SJCRH30 (cell line): ENCODE measurements around the gene UGT1A8. TPM values are rescaled to one million over a fixed set of nuclear protein-coding genes. Genes with fewer than 3 reads are reported as not detected.

Source experiments
- DNase-seq, 2 experiments: peaks; one replicate each; pipeline ENCODE4 v3.0.0-alpha.2; 2015 to 2020
- H3K27ac ChIP-seq: fragments of 250-450 bp; sonication (Bioruptor Pico); 2 replicates; pipeline ENCODE4 v1.5.1; 2020; ENCODE audit warnings: mild to moderate bottlenecking, moderate library complexity
- H3K27me3 ChIP-seq: fragments of 250-450 bp; sonication (Bioruptor Pico); 2 replicates; pipeline ENCODE4 v1.5.1; 2020; ENCODE audit warnings: mild to moderate bottlenecking, moderate library complexity
- H3K36me3 ChIP-seq: fragments of 250-450 bp; sonication (Bioruptor Pico); 2 replicates; pipeline ENCODE4 v1.5.1; 2020; ENCODE audit warnings: mild to moderate bottlenecking, moderate library complexity
- H3K4me1 ChIP-seq: fragments of 250-450 bp; sonication (Bioruptor Pico); 2 replicates; pipeline ENCODE4 v1.5.1; 2020; ENCODE audit warnings: mild to moderate bottlenecking, moderate library complexity
- H3K4me3 ChIP-seq: fragments of 250-450 bp; sonication (Bioruptor Pico); 2 replicates; pipeline ENCODE4 v1.5.1; 2020; ENCODE audit warnings: mild to moderate bottlenecking, moderate library complexity
- H3K9me3 ChIP-seq: fragments of 250-450 bp; sonication (Bioruptor Pico); replicated peaks from 2 replicates; pipeline ENCODE4 v1.5.1; 2020; ENCODE audit warnings: mild to moderate bottlenecking, moderate library complexity
- total RNA-seq: library from RNA; depleted of rRNA; stranded (reverse); fragments of >200 nt; shearing (Covaris generic); gene quantifications from 2 replicates; pipeline ENCODE4 v1.2.3, GENCODE V29; 2014

UGT1A8 gene
- total RNA-seq, 1 experiment from 2014 or later: not detected

DNA sequence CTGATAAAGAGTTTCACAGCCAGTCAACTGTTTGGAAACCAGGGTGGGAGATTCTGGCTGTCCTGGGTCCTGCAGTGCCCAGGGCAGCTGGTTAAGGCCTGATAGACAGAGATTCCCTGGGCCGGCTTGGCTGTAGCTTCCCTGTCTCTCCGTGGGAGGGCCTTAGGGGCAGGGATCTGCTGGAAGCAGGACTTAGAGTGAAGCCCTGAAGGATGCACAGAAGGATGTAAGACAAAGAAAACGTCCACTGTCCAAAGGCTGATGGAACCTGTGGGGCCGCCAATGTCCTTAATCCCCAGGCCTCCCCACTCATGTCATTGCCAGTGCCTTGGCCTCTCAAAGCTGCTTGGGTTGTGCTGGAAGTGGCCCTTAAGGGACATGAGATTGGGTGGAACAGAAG lies 193.7 kb downstream of the UGT1A8 start:
- no peak overlapping the region for H3K4me3 ChIP-seq
- no peak overlapping the region for H3K27ac ChIP-seq
- no peaks in the 10 kb centered on the region for H3K36me3 ChIP-seq
- no peaks in the 10 kb centered on the region; the same call in 1 of the 2 replicates for H3K27me3 ChIP-seq
- DNase-seq: peak in 1 of 2 experiments; percentile 0
- H3K4me1 ChIP-seq: no peaks in the 10 kb centered on the region
- no peaks in the 10 kb centered on the region; the same call in 1 of the 2 replicates for H3K9me3 ChIP-seq

DNA sequence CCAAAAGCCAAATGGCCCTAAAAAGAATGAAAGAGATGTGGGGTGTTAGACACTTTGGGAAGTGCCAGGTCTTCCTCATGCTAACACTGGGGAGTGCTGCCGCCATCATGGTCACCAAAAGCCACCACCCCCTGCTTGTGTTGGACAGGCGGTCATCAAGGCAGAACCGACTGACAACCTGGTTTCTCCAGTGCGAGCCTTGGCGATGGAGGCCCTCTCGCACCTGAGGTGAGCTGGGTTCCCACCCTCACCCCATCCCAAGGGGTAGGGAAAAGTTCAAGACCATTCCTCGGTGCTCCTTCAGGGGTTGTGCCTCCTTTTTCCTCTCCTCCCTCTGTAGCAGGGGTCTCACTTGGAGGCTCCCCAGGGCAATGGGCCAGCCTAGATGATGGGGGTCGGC lies 194.3 kb downstream of the UGT1A8 start:
- H3K9me3 ChIP-seq: no peaks in the 10 kb centered on the region; the same call in 1 of the 2 replicates
- no peaks in the 10 kb centered on the region for H3K36me3 ChIP-seq
- no peaks in the 10 kb centered on the region; the same call in 1 of the 2 replicates for H3K27me3 ChIP-seq
- no peak overlapping the region for H3K27ac ChIP-seq
- no peak overlapping the region for H3K4me3 ChIP-seq
- no peak for DNase-seq
- peaks cover 3% of the 10 kb centered on the region; the same call in 1 of the 2 replicates for H3K4me1 ChIP-seq

DNA sequence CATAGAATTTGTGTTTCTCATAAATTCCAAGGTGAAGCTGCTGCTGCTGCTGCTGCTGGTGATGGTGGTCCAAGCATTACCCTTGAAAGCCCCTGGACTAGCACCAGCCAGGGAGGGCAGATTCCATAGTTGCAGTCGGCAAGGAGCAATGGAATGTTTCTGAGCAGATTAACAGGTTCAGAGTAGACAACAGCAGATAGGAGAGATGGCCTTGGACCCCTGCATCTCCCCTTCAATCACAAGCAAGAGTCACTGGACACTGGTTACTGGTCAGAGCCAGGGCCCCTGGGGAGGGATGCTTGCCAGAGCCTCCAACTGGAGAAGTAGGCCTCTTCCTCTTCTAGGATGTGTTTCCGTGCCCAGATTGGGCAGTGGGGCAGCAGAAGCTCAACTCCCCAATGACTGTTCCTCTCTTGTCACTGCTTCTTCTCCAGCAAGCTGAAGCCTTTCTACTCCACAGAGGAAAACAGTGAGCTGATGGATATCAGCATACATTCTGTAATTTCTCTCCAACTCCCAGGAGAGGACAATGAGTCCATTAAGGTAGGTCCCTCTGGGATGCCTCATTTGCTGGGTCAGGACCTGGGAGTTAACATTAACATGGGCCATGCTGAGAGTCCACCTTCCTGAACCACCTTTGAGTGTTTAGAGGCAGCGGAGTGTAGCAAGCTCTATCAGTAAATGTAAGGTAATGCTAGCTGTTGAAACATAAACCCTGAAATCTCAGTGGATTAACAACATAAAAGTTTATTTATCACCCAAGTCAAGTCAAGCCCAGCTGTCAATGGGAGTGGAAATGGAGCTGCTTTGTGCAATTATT lies 196.0 kb downstream of the UGT1A8 start:
- no peak overlapping the region for H3K27ac ChIP-seq
- H3K27me3 ChIP-seq: no peaks in the 10 kb centered on the region; the same call in 1 of the 2 replicates
- peaks cover 3% of the 10 kb centered on the region; the same call in 1 of the 2 replicates for H3K4me1 ChIP-seq
- no peaks in the 10 kb centered on the region for H3K36me3 ChIP-seq
- no peaks in the 10 kb centered on the region for H3K9me3 ChIP-seq
- no peak overlapping the region for H3K4me3 ChIP-seq
- no peak for DNase-seq

DNA sequence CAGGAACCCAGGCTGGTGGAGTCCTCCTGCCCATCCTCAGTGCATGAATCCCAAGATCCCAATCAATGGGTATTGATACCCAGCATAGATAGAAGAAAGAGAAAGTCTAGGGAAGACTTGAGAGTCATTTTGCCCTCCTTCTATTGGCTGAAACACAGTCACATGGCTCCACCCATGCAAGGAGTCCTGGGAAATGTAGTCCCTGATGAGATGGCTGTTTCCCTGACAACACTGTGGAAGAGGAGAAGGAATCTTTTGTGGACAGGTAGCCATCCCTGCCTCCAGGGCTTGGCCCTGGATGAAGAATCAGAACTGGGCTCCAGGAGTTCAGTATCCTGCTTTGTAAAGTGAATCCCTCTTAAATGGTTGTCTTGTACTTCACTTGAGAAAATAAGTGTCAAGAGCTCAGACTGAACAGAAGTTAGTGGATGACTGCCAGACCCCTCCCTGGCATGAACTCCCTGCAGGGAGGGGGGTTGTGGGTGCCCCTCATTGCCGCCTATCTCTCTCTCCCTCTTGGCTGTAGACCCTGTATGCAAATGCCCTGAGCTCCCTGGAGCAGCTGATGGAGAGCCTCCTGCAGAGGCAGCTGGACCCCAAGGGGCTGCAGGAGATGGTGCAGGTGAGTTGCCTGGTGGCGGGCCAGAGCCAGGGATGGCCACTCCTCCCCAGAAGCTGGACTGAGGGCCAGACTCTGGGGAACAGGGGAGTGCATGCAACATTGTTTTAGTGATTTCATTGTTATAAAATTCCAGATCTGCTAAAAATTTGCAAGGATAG lies 196.8 kb downstream of the UGT1A8 start:
- no peak for DNase-seq
- no peaks in the 10 kb centered on the region for H3K9me3 ChIP-seq
- H3K27ac ChIP-seq: no peak overlapping the region
- peaks cover 3% of the 10 kb centered on the region; the same call in 1 of the 2 replicates for H3K4me1 ChIP-seq
- H3K36me3 ChIP-seq: no peaks in the 10 kb centered on the region
- no peaks in the 10 kb centered on the region; the same call in 1 of the 2 replicates for H3K27me3 ChIP-seq
- no peak overlapping the region for H3K4me3 ChIP-seq

DNA sequence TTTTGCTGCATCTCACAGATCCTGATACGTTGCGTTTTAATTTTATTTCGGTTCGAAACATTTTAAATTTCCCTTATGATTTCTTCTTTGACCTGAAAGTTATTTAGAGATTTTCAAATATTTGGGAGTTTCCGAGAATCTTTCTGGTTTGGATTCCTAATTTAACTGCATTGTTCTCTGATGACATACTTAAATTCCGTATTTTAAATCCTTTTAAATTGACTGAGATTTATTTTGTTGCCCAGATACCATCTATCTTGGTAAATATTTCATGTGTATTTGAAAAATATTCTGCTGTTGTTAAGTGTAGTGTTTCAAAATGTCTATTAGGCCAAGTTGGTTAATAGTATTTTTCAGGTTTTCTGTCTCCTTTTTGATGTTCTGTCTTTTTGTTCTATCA lies 198.4 kb downstream of the UGT1A8 start:
- Histone ChIP-seq H3K27ac (no peak overlapping the region), H3K9me3 (no peaks in the 10 kb centered on the region), H3K4me3 (no peak overlapping the region), H3K4me1 (peaks cover 3% of the 10 kb centered on the region; the same call in 1 of the 2 replicates), H3K36me3 (no peaks in the 10 kb centered on the region), H3K27me3 (no peaks in the 10 kb centered on the region; the same call in 1 of the 2 replicates)
- DNase-seq: no peak

DNA sequence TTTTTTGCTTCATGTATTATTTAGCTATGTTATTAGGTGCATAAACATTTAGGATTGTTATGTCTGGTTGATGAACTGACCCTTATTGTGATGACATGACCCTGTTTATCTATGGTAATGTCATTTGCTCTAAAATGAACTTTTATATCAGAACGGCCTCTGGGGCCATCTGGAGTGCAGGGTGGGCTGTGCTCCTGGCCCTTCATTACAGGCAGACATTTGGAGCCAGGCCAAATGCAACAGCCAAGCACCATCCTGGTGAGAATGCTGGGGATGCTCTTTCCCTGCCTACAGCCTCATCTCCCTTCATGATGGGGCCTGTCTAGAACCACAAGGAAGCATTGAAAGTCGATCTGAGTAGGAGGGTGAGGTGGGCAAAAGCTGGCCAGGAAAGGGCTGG lies 198.9 kb downstream of the UGT1A8 start:
- no peaks in the 10 kb centered on the region for H3K9me3 ChIP-seq
- no peak overlapping the region for H3K27ac ChIP-seq
- no peaks in the 10 kb centered on the region; the same call in 1 of the 2 replicates for H3K27me3 ChIP-seq
- peak in 1 of 2 experiments; percentile 21 for DNase-seq
- no peaks in the 10 kb centered on the region for H3K36me3 ChIP-seq
- H3K4me1 ChIP-seq: peaks cover 3% of the 10 kb centered on the region; the same call in 1 of the 2 replicates
- no peak overlapping the region for H3K4me3 ChIP-seq

DNA sequence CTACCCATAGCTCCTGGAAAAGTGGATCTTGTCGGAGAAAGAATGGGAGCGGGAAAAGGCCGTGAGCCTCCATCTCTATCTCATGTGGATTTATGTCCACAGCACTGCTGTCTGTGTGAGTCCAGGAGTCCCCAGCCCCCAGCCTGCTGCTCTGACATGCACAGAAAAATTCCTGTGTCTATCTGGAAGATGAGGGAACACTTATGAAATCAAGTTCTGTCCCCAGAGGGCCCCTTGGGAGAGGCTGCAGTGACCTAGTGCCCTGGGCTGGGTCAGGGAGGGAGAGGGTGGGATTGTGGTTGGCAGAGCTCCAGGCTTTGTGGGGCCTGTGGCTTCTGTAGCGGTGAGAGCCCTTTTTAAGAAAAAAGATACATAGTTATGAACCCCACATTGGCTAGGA lies 199.3 kb downstream of the UGT1A8 start:
- Histone ChIP-seq H3K4me3 (no peak overlapping the region), H3K9me3 (no peaks in the 10 kb centered on the region), H3K27me3 (no peaks in the 10 kb centered on the region; the same call in none of the 2 replicates), H3K4me1 (peaks cover 3% of the 10 kb centered on the region; the same call in 1 of the 2 replicates), H3K27ac (no peak overlapping the region), H3K36me3 (no peaks in the 10 kb centered on the region)
- no peak for DNase-seq

DNA sequence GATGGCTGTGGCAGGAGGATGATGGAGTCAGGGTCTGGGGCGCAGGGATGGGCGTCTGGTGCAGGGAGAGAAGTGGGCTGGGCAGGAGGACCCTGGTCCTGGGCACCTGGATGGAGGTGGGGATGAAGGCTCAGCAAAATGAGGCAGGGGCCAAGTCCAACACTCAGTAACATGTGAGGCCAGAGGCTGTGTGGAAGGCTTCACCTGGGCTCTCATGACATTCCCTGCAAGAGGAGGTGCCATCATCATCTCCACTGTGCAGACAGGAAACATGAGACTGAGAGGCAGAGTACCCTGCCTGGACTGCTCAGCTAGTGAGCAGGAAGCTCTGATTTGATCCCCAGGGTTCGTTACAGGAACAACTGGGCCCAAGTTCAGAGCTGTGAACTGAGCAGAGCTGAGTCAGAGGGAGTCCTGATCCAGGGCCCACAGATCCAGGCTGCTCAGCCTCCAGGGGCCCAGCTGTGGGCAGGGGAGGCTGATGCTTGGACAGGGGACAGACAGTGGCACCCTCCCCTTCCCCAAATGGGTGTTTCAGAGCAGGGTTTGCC lies 200.0 kb downstream of the UGT1A8 start:
- Histone ChIP-seq H3K36me3 (no peaks in the 10 kb centered on the region), H3K27ac (no peak overlapping the region), H3K9me3 (no peaks in the 10 kb centered on the region), H3K4me1 (peaks cover 3% of the 10 kb centered on the region; the same call in 1 of the 2 replicates), H3K4me3 (no peak overlapping the region), H3K27me3 (no peaks in the 10 kb centered on the region; the same call in none of the 2 replicates)
- no peak for DNase-seq

DNA sequence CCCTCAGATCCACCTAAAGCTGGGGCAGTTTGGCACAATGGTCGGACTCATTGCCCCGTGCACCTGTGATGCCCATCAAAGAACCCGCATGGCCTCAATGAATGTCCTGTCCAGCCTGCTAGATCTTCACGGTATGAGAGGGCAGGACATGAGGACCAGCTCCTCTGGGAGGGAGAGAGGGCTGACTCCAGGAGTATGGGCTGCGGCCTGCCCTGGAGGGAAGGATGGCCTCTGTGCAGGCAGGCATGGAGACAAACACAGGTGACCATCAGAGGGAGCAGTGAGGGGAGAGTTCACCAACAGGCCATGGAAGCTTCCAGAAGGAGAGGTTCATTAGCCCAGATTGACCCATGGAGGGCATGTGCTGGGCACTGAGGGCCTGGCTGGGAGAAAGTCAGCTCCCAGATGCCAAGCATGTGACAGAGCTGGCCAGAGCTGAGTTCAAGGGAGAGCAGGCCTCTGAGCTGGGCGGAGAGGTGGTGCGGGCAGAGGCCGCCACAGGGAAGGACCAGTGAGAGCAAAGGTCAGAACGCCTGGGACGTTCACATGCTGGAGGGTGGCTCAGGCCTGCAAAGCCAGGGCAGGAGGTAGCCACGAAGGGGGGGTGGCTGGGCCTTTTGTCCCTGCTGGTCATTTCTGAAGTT lies 200.7 kb downstream of the UGT1A8 start:
- peaks cover 3% of the 10 kb centered on the region; the same call in 1 of the 2 replicates for H3K4me1 ChIP-seq
- no peaks in the 10 kb centered on the region for H3K36me3 ChIP-seq
- no peak overlapping the region for H3K27ac ChIP-seq
- no peaks in the 10 kb centered on the region; the same call in none of the 2 replicates for H3K27me3 ChIP-seq
- H3K9me3 ChIP-seq: no peaks in the 10 kb centered on the region
- no peak for DNase-seq
- no peak overlapping the region for H3K4me3 ChIP-seq

DNA sequence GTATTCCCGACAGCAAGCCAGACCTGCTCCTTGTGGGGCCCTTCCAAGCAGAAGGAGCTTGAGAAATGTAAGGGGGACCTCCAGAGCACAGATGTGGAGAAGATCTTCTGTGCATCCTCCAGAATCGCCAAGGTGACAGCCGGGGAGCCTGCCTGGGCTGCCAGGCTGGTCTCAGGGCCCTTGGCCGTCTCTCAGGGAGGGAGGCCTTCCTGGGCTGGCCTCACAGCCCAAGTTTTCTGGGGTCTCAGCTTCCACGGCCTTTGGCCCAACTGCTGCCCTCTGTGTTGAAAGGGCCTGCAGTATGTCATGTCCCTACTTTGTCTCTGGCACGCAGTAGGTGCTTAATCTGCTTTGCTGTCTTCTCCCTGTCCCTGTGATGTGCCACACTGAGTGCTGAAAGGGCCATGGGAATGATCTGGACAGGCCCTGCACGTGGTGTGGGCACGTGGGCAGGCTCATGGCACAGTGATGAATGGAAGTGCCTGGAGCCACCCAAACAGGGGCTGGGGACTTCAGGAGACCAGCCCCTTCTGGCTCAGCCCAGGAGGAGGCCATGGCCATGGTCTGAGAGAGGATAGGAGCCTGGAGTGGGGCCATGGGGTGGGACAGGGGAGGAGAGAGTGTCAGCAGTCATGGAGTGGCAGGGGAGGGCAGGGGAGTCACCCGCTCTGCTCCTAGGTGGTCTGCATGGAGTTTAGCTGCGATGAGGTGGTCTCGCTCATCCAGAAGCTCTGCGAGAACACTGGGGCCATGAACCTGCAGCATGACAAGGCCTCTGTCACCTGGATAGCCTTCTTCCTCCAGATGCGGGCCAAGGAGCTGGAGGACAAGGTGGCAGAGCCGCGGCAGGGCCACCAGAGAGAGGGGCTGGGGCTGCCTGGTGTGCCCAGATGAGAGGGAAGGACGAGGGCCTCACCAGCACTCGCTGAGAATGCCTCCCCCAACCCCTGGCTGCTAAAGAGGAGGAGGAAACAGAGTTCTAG lies 201.5 kb downstream of the UGT1A8 start:
- DNase-seq: no peak
- Histone ChIP-seq H3K27me3 (no peaks in the 10 kb centered on the region; the same call in none of the 2 replicates), H3K4me3 (no peak overlapping the region), H3K27ac (no peak overlapping the region), H3K36me3 (no peaks in the 10 kb centered on the region), H3K9me3 (no peaks in the 10 kb centered on the region), H3K4me1 (peaks cover 3% of the 10 kb centered on the region; the same call in 1 of the 2 replicates)

DNA sequence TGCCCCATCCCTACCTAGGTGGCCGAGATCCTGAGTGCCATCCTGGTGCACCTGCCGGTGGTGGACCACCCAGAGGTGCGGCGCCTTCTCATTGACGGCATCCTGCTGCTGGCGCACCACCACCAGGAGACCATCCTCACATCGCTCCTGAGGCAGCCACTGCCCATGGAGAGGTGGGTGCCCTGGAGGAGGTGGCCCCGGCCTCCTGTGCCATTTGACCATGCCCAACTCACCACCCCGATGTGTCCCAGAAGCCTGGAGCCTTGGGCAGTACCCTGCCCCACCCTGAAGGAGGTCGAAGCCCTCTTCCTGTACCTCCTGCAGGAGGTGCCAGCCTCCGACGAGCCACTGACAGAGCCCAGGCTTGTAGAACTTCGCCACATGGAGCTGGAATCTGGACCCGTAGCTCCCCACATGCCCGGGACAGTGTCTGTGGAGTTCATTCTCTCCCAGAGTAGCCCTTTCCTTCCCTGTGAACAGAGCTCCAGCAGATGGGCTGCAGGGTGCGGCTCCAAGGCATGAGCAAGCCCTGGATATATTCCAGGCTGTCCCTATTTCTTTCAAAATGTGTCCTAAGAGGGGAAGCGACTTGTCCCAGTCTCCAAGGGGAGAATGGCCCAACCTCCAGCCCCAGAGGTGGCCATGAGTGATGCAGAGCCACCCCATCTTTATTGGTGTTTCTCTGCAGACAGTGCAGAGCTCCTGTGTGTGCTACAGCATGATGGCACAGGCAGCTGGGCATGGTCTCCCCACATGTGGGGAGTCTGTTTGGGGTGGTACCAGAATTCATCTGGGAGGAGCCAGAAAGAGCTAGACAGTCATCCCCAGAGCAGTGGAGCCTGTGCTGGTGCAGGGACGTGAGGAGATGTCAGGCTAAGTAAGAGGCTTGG lies 202.7 kb downstream of the UGT1A8 start:
- Histone ChIP-seq H3K36me3 (no peaks in the 10 kb centered on the region), H3K4me1 (peaks cover 3% of the 10 kb centered on the region; the same call in 1 of the 2 replicates), H3K27ac (no peak overlapping the region), H3K27me3 (no peaks in the 10 kb centered on the region; the same call in none of the 2 replicates), H3K4me3 (no peak overlapping the region), H3K9me3 (no peaks in the 10 kb centered on the region)
- no peak for DNase-seq

DNA sequence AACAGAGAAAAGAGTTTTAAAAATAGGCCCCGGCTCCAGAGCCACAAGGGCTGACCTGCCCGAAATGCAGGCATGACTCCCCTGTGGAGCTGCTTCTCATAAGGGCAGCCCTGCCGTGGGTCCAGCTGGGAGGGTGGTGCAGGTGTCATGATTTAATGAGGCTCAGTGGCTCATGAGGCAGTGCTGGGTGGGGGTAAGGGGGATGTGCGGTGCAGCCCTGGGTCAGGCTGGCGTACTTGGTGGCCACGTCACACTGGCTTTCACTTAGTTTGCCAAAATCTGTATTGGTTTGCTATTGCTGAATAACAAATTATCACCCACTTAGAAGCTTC lies 203.3 kb downstream of the UGT1A8 start:
- no peak overlapping the region for H3K4me3 ChIP-seq
- H3K27ac ChIP-seq: no peak overlapping the region
- H3K36me3 ChIP-seq: no peaks in the 10 kb centered on the region
- no peaks in the 10 kb centered on the region; the same call in none of the 2 replicates for H3K27me3 ChIP-seq
- H3K9me3 ChIP-seq: no peaks in the 10 kb centered on the region
- DNase-seq: no peak
- peaks cover 3% of the 10 kb centered on the region; the same call in 1 of the 2 replicates for H3K4me1 ChIP-seq
